ENCODE data around the gene PTPRN2. TPM values are rescaled to one million over a fixed set of nuclear protein-coding genes. Genes with fewer than 3 reads are reported as not detected.

Gene PTPRN2
- polyA plus RNA-seq, 1 experiment = 0.02 TPM

DNA sequence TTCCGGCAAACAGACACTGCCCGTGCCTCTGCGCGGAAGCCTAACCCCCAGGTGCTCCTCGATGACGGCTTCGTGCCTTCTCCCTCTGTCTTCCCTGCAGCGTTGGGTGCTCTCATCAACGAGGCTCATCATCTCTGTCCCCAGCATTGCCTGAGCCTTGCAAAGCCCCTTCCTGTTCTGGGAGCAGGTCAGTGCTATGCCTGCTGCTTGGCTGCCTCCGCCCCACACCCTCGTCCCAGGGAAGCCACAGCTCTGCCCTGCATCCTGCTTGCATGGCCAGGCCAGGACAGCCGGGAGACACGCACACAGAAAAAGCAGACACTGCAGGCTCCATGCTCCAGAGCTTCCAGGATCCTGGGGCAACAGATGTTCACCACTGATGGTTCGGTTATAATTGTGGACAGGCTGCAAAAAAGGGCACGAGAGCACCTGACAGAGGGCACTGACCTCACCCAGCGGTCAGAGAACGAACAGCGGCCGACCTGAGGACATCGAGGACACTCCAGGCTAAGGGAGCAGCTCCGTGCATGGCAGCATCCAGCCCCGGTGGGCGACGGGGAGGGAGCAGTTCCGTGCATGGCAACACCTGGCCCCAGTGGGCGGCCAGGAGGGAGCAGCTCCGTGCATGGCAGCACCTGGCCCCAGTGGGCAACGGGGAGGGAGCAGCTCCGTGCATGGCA lies 265.5 kb downstream of the PTPRN2 start:
- Histone ChIP-seq H3K27me3 (ENCODE audit: control insufficient read depth, insufficient read depth, low read length) (no peaks in the 10 kb centered on the region), H3K4me3 (ENCODE audit: low read depth, low read length) (no peak overlapping the region), H3K27ac (ENCODE audit: low read depth, low read length) (no peak overlapping the region), H3K9me3 (ENCODE audit: control insufficient read depth, insufficient read depth, low read length) (peaks cover 97% of the 10 kb centered on the region)
- DNase-seq (ENCODE audit: low read depth, low spot score) = no peak
- ChIA-PET POLR2A (no interaction called here), CTCF (no interaction called here)
- TF ChIP-seq, protein P1, sequence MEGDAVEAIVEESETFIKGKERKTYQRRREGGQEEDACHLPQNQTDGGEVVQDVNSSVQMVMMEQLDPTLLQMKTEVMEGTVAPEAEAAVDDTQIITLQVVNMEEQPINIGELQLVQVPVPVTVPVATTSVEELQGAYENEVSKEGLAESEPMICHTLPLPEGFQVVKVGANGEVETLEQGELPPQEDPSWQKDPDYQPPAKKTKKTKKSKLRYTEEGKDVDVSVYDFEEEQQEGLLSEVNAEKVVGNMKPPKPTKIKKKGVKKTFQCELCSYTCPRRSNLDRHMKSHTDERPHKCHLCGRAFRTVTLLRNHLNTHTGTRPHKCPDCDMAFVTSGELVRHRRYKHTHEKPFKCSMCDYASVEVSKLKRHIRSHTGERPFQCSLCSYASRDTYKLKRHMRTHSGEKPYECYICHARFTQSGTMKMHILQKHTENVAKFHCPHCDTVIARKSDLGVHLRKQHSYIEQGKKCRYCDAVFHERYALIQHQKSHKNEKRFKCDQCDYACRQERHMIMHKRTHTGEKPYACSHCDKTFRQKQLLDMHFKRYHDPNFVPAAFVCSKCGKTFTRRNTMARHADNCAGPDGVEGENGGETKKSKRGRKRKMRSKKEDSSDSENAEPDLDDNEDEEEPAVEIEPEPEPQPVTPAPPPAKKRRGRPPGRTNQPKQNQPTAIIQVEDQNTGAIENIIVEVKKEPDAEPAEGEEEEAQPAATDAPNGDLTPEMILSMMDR (IDR thresholded peaks at IDR 0.05; ENCODE audit: low read depth, low read length) = no peak

DNA sequence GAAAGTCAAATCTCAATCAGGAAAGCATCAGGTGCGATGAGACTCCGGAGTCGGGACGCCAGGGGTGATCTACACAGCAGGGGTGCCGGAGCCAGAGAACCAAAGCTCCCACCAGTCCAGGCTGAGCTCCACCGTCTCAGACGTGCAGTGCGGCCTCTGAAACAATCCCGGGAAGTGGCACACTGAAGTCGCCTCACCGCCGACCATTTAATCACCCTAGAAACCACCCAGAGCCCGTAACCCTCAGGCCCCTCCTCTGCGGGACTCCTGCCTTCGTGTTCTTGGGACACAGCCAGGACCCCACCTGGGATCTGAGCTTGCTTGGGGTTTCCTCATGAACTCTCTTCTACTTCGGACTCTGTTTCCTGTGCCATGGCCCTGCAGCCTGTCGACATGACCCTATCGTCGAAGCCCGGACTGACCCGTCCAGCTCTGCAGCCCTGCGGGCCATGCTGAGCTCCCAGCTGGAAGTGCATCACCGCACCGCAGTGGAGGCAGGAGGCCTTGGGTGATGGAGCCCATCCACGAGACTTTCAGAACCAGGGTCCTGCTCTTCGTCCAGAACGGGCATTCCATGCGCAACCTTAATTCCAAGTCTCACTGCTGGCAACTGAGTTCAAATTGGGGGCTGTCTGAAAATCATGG lies 266.4 kb downstream of the PTPRN2 start:
- Histone ChIP-seq H3K4me3 (ENCODE audit: low read depth, low read length) (no peak overlapping the region), H3K9me3 (ENCODE audit: control insufficient read depth, insufficient read depth, low read length) (peaks cover 97% of the 10 kb centered on the region), H3K27ac (ENCODE audit: low read depth, low read length) (no peak overlapping the region), H3K27me3 (ENCODE audit: control insufficient read depth, insufficient read depth, low read length) (no peaks in the 10 kb centered on the region)
- TF ChIP-seq, protein P1 (IDR thresholded peaks at IDR 0.05; ENCODE audit: low read depth, low read length) = no peak
- DNase-seq (ENCODE audit: low read depth, low spot score) = no peak
- POLR2A ChIA-PET = no interaction called here
- CTCF ChIA-PET = no interaction called here

DNA sequence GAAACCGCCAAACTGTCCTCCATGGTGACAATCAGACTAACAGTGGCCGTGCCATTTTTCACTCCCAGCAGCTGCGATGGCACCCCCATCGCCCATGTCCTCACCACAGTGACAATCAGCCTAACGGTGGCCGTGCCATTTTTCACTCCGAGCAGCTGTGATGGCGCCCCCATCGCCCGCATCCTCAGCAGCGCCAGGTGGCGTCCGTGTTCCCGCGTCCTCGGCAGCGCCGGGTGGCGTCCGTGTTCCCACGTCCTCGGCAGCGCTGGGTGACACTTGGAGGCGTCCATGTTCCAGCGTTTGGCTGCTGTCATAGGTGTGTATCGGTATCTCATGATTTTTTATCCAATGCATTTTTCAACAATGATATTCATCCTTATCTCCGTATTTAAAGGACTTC lies 267.3 kb downstream of the PTPRN2 start:
- POLR2A ChIA-PET = no interaction called here
- TF ChIP-seq, protein P1 (IDR thresholded peaks at IDR 0.05; ENCODE audit: low read depth, low read length) = no peak
- Histone ChIP-seq H3K27me3 (ENCODE audit: control insufficient read depth, insufficient read depth, low read length) (no peaks in the 10 kb centered on the region), H3K4me3 (ENCODE audit: low read depth, low read length) (no peak overlapping the region), H3K27ac (ENCODE audit: low read depth, low read length) (no peak overlapping the region), H3K9me3 (ENCODE audit: control insufficient read depth, insufficient read depth, low read length) (peaks cover 97% of the 10 kb centered on the region)
- DNase-seq (ENCODE audit: low read depth, low spot score) = no peak
- CTCF ChIA-PET = no interaction called here

DNA sequence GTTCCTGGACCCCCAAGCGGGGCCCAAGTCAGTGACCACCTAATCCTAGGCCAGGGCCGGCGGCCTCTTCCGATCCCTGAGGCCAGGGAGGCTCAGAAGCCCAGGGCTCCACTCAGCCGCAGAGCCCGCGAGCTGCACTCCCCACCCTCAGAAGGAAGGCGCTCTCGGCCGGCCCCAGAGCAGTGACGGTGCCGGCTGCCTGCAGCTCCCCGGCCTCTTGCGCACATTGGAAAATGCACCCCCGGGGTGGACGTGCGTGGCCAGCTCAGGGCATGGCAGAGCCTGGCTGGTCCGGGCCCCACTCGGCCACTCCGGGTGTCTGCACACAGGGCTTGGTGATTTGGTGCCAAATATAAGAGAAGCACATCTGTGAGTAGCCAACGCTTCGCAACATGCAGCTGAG lies 269.1 kb downstream of the PTPRN2 start:
- ChIA-PET CTCF (no interaction called here), POLR2A (no interaction called here)
- Histone ChIP-seq H3K27ac (ENCODE audit: low read depth, low read length) (no peak overlapping the region), H3K9me3 (ENCODE audit: control insufficient read depth, insufficient read depth, low read length) (peaks cover 96% of the 10 kb centered on the region), H3K27me3 (ENCODE audit: control insufficient read depth, insufficient read depth, low read length) (no peaks in the 10 kb centered on the region), H3K4me3 (ENCODE audit: low read depth, low read length) (no peak overlapping the region)
- DNase-seq (ENCODE audit: low read depth, low spot score) = no peak
- TF ChIP-seq, protein P1 (IDR thresholded peaks at IDR 0.05; ENCODE audit: low read depth, low read length) = no peak
